ENCODE results near the gene CNBP. TPM values are rescaled to one million over a fixed set of nuclear protein-coding genes. Genes with fewer than 3 reads are reported as not detected.

The CNBP gene
- total and polyA plus RNA-seq, 9 of the 15 experiments (the other 6 are each of a cell fraction or from before 2014, with no cell fraction given), result 284 to 717 (median 412) TPM

- TF ChIP-seq PREB (CRISPR knock-in tag; IDR thresholded peaks at IDR 0.05) (no peak), ZNF511 (CRISPR knock-in tag; IDR thresholded peaks at IDR 0.05) (0 out of 2 replicates have a peak, but pooled peaks have one; percentile 10), FOXO4 (CRISPR knock-in tag; IDR thresholded peaks at IDR 0.05) (0 out of 2 replicates have a peak, but pooled peaks have one; percentile 5), LCOR (CRISPR knock-in tag; IDR thresholded peaks at IDR 0.05) (peak; percentile 82), MLX (CRISPR knock-in tag; conservative IDR thresholded peaks at IDR 0.05) (no peak), UBTF (IDR thresholded peaks at IDR 0.05; ENCODE audit: borderline replicate concordance in 1 of 2, low read depth in 2 of 2, low read length in 2 of 2) (0 out of 4 replicates have a peak, but pooled peaks have one; percentile 26 to 62), PHF8 (IDR thresholded peaks at IDR 0.05; ENCODE audit: borderline replicate concordance, low read length) (peak; percentile 85), TAF1 (IDR thresholded peaks at IDR 0.05; ENCODE audit: control insufficient read depth, extremely low read depth, insufficient read depth, low read length, severe bottlenecking) (peak; percentile 94), MTA3 (IDR thresholded peaks at IDR 0.05; ENCODE audit: borderline replicate concordance) (peak; percentile 81; the same call in 1 of the 2 replicates), GABPB1 (CRISPR knock-in tag; IDR thresholded peaks at IDR 0.05) (peak; percentile 72), MXD1 (CRISPR knock-in tag; IDR thresholded peaks at IDR 0.05; ENCODE audit: borderline replicate concordance, poor library complexity, severe bottlenecking) (no peak), KDM1A (IDR thresholded peaks at IDR 0.05) (peak; percentile 21 to 59; a peak in 1 of 4 replicates), ZNF584 (CRISPR knock-in tag; IDR thresholded peaks at IDR 0.05; ENCODE audit: low read depth) (no peak), DLX4 (CRISPR knock-in tag; IDR thresholded peaks at IDR 0.05) (no peak), C11orf30 (IDR thresholded peaks at IDR 0.05; ENCODE audit: low read depth) (peak; percentile 3; the same call in 1 of the 2 replicates), FOXP1 (CRISPR knock-in tag; IDR thresholded peaks at IDR 0.05) (peak; percentile 82; the same call in 1 of the 2 replicates), GTF2E2 (tag; IDR thresholded peaks at IDR 0.05) (peak; percentile 82), TEAD1 (CRISPR knock-in tag; IDR thresholded peaks at IDR 0.05) (peak; percentile 13 to 14; a peak in 2 of 4 replicates)
Measured at GRCh38 chr3:129183569-129184395, at the start of gene CNBP (continued).

All from K562 (cell line).